ENCODE measurements around the gene CX3CR1. TPM values are rescaled to one million over a fixed set of nuclear protein-coding genes. Genes with fewer than 3 reads are reported as not detected.

CX3CR1 gene
- total and polyA plus RNA-seq, 10 of the 15 experiments (the other 5 are each of a cell fraction or from before 2014, with no cell fraction given) = 0.05 to 0.53 (median 0.15) TPM

DNA sequence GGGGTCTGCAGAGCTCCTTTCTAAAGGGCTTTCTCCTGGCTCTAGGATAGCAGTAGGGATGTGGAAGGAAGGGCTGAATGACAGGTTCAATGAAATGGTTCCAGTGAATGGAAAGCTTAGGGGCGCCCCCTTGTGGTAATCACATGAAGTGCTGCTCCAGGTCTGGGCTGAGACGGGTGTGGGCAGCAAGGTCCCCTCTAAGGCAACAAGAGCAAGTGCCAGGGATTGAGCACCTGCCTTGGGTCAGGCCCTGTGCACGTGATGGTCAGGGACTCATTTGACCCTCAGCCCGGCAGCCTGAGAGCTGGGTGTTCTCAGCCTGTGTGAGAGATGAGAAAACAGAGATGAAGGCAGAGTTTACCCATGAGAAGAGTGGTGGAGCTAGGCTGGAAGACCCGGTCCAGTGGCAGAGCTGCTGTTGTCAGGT, 12.1 kb upstream of the CX3CR1 start (continued):
- TF ChIP-seq, protein P1, sequence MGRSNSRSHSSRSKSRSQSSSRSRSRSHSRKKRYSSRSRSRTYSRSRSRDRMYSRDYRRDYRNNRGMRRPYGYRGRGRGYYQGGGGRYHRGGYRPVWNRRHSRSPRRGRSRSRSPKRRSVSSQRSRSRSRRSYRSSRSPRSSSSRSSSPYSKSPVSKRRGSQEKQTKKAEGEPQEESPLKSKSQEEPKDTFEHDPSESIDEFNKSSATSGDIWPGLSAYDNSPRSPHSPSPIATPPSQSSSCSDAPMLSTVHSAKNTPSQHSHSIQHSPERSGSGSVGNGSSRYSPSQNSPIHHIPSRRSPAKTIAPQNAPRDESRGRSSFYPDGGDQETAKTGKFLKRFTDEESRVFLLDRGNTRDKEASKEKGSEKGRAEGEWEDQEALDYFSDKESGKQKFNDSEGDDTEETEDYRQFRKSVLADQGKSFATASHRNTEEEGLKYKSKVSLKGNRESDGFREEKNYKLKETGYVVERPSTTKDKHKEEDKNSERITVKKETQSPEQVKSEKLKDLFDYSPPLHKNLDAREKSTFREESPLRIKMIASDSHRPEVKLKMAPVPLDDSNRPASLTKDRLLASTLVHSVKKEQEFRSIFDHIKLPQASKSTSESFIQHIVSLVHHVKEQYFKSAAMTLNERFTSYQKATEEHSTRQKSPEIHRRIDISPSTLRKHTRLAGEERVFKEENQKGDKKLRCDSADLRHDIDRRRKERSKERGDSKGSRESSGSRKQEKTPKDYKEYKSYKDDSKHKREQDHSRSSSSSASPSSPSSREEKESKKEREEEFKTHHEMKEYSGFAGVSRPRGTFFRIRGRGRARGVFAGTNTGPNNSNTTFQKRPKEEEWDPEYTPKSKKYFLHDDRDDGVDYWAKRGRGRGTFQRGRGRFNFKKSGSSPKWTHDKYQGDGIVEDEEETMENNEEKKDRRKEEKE (IDR thresholded peaks at IDR 0.05) = no peak
- TF ChIP-seq RBBP5 (conservative IDR thresholded peaks at IDR 0.05) = no peak
- peak; percentile 21 for TF ChIP-seq KLF5 (IDR thresholded peaks at IDR 0.05; ENCODE audit: partially characterized antibody)
- TF ChIP-seq, protein P2, sequence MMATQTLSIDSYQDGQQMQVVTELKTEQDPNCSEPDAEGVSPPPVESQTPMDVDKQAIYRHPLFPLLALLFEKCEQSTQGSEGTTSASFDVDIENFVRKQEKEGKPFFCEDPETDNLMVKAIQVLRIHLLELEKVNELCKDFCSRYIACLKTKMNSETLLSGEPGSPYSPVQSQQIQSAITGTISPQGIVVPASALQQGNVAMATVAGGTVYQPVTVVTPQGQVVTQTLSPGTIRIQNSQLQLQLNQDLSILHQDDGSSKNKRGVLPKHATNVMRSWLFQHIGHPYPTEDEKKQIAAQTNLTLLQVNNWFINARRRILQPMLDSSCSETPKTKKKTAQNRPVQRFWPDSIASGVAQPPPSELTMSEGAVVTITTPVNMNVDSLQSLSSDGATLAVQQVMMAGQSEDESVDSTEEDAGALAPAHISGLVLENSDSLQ (IDR thresholded peaks at IDR 0.05) = peak; percentile 65
- TF ChIP-seq ZNF217 (IDR thresholded peaks at IDR 0.05) = no peak
- no peak for TF ChIP-seq MTA3 (IDR thresholded peaks at IDR 0.05; ENCODE audit: borderline replicate concordance, low read length)
- TF ChIP-seq IRF4 (IDR thresholded peaks at IDR 0.05; ENCODE audit: low read depth, low read length) = 0 out of 2 replicates have a peak, but pooled peaks have one; percentile 33
- 0 out of 2 replicates have a peak, but pooled peaks have one; percentile 42 for TF ChIP-seq EED (IDR thresholded peaks at IDR 0.05; ENCODE audit: low read depth)
- 0 out of 2 replicates have a peak, but pooled peaks have one; percentile 22 for TF ChIP-seq IKZF1 (conservative IDR thresholded peaks at IDR 0.05)
- peak; percentile 62; the same call in 1 of the 2 replicates for TF ChIP-seq SMARCA5 (IDR thresholded peaks at IDR 0.05)
- no peak for TF ChIP-seq NRF1 (conservative IDR thresholded peaks at IDR 0.05; ENCODE audit: low read depth, low read length)
- TF ChIP-seq IKZF2 (IDR thresholded peaks at IDR 0.05) = 0 out of 4 replicates have a peak, but pooled peaks of 1 of the 2 experiments have one; percentile 20
- TF ChIP-seq, protein P3, sequence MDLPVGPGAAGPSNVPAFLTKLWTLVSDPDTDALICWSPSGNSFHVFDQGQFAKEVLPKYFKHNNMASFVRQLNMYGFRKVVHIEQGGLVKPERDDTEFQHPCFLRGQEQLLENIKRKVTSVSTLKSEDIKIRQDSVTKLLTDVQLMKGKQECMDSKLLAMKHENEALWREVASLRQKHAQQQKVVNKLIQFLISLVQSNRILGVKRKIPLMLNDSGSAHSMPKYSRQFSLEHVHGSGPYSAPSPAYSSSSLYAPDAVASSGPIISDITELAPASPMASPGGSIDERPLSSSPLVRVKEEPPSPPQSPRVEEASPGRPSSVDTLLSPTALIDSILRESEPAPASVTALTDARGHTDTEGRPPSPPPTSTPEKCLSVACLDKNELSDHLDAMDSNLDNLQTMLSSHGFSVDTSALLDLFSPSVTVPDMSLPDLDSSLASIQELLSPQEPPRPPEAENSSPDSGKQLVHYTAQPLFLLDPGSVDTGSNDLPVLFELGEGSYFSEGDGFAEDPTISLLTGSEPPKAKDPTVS (IDR thresholded peaks at IDR 0.05; ENCODE audit: low read depth, low read length) = no peak
- peak; percentile 31; the same call in 1 of the 2 replicates for TF ChIP-seq RUNX3 (IDR thresholded peaks at IDR 0.05; ENCODE audit: low read length)
- TF ChIP-seq ZNF274 (IDR thresholded peaks at IDR 0.05; ENCODE audit: insufficient read depth, insufficient read length) = no peak
- no peak for TF ChIP-seq PML (IDR thresholded peaks at IDR 0.05; ENCODE audit: low read length)
- peak; percentile 66; the same call in 1 of the 2 replicates for TF ChIP-seq YY1 (IDR thresholded peaks at IDR 0.05; ENCODE audit: low read depth, low read length)
- TF ChIP-seq RAD21 (IDR thresholded peaks at IDR 0.05; ENCODE audit: insufficient read depth, low read depth, low read length) = peak; percentile 72
- TF ChIP-seq PAX5 (IDR thresholded peaks at IDR 0.05; ENCODE audit: borderline replicate concordance, low read depth, low read length) = 0 out of 2 replicates have a peak, but pooled peaks have one; percentile 20
